NCI-H2107 treated with DMSO at 0.1 percent for 48 hours (cell line): Measurements from ENCODE around the gene ACOT7.
"Not testable (repeated sequence)": the region's sequence is repeated elsewhere in the genome, so short reads cannot be mapped to it uniquely, and the experiment has no call there.

Source experiments
- DNase-seq: peaks from one replicate; lab custom pipeline; 2025; ENCODE audit not compliant: unreplicated experiment; lab: John Stamatoyannopoulos, UW

The ACOT7 gene

GRCh38 chr1:6393400-6394187 lies at the start of gene ACOT7:
Gene ACOT7, minus strand, starts transcription at chr1:6393767. Its CDS starts 368 bp downstream, at chr1:6393399.
- peak; percentile 39 for DNase-seq

- DNase-seq = no peak
These were observed 48.0 kb upstream of the ACOT7 start for GRCh38 chr1:6441586-6441985.

GRCh38 chr1:6440198-6441126 lies 46.9 kb upstream of the ACOT7 start:
- no peak for DNase-seq

- DNase-seq = no peak
These were observed 44.5 kb upstream of the ACOT7 start for GRCh38 chr1:6438047-6438525.

GRCh38 chr1:6437012-6437700 lies 43.6 kb upstream of the ACOT7 start:
- DNase-seq = not testable (repeated sequence)

GRCh38 chr1:6436277-6436676 lies 42.7 kb upstream of the ACOT7 start:
- not testable (repeated sequence) for DNase-seq

GRCh38 chr1:6435547-6435946 lies 42.0 kb upstream of the ACOT7 start:
- DNase-seq = no peak

GRCh38 chr1:6435129-6435528 lies 41.6 kb upstream of the ACOT7 start:
- DNase-seq = no peak

- DNase-seq = no peak
These were observed 40.6 kb upstream of the ACOT7 start for GRCh38 chr1:6434186-6434585.

GRCh38 chr1:6431645-6432579 lies 38.3 kb upstream of the ACOT7 start:
- DNase-seq = not testable (repeated sequence)

GRCh38 chr1:6429660-6430411 lies 36.3 kb upstream of the ACOT7 start:
- DNase-seq = not testable (repeated sequence)

- DNase-seq = not testable (repeated sequence)
These were observed 34.9 kb upstream of the ACOT7 start for GRCh38 chr1:6428453-6428852.

- DNase-seq = no peak
These were observed 34.1 kb upstream of the ACOT7 start for GRCh38 chr1:6427441-6428390.

GRCh38 chr1:6426972-6427350 lies 33.4 kb upstream of the ACOT7 start:
- no peak for DNase-seq

- no peak for DNase-seq
These were observed 32.9 kb upstream of the ACOT7 start for GRCh38 chr1:6426277-6426971.

GRCh38 chr1:6425658-6426057 lies 32.1 kb upstream of the ACOT7 start:
- DNase-seq = no peak
